Tibial nerve (tissue), 3 donors: ENCODE data around the gene TMEM123.

Experiments
- POLR2A ChIP-seq, 2 donors: fragments of 450-650 bp; IDR thresholded peaks; one replicate each; pipeline ENCODE4 v1.6.1; 2017; ENCODE audit warnings: antibody characterized with exemption in 2 of 2, mild to moderate bottlenecking in 2 of 2, moderate library complexity in 2 of 2
- TF ChIP-seq, protein P1 (sequence below), 5 experiments: fragments of 200-600 bp in 3 of 5; fragments of 450-650 bp in 2 of 5; sonication (generic) in 3 of 5; IDR thresholded peaks; one replicate each; pipeline ENCODE4 v1.5.1; 2016 to 2019; ENCODE audit warnings: antibody characterized with exemption in 5 of 5, mild to moderate bottlenecking in 3 of 5, moderate library complexity in 2 of 5

DNA sequence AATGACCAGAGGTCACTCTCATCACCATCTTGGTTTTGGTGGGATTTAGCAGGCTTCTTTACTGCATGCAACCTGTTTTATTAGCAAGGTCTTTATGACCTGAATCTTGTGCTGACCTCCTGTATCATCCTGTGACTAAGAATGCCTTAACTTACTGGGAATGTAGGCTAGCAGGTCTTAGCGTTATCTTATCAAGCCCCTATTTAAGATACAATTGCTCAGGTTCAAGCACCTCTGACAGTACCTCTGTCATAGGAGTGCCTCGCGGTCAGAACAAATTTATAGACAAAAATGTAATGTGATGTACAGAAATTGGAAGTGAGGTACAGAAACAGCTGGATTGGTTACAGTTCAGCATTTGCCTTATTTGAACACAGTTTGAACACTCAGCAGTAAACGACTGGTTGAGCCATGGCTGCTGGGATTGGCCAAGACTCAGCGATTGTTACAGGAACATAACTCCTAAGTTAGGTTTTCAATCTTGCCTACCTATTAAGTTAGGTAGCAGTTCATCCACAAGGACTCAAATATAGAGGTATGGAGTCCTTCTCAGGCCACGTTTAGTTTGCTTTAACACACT lies 16.1 kb upstream of the TMEM123 start:
- TF ChIP-seq, protein P1, sequence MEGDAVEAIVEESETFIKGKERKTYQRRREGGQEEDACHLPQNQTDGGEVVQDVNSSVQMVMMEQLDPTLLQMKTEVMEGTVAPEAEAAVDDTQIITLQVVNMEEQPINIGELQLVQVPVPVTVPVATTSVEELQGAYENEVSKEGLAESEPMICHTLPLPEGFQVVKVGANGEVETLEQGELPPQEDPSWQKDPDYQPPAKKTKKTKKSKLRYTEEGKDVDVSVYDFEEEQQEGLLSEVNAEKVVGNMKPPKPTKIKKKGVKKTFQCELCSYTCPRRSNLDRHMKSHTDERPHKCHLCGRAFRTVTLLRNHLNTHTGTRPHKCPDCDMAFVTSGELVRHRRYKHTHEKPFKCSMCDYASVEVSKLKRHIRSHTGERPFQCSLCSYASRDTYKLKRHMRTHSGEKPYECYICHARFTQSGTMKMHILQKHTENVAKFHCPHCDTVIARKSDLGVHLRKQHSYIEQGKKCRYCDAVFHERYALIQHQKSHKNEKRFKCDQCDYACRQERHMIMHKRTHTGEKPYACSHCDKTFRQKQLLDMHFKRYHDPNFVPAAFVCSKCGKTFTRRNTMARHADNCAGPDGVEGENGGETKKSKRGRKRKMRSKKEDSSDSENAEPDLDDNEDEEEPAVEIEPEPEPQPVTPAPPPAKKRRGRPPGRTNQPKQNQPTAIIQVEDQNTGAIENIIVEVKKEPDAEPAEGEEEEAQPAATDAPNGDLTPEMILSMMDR (IDR thresholded peaks at IDR 0.05) = no peak
- no peak for TF ChIP-seq POLR2A (IDR thresholded peaks at IDR 0.05)
